Mesothelial cell of epicardium (in vitro differentiated cells): ENCODE measurements around the gene NCOR1. TPM values are rescaled to one million over a fixed set of nuclear protein-coding genes. Genes with fewer than 3 reads are reported as not detected.
"Not testable (repeated sequence)": the region's sequence is repeated elsewhere in the genome, so short reads cannot be mapped to it uniquely, and the experiment has no call there.

Source experiments
- DNase-seq, 2 experiments: peaks; one replicate each; pipeline ENCODE4 v3.0.0; 2021; ENCODE audit warnings: low spot score in 2 of 2; ENCODE audit not compliant: unreplicated experiment in 2 of 2
- H3K27ac Mint-ChIP-seq: 2 replicates; pipeline ENCODE4 v1.8.0; 2021; ENCODE audit warnings: mixed read lengths
- H3K27me3 Mint-ChIP-seq: 2 replicates; pipeline ENCODE4 v1.8.0; 2021; ENCODE audit warnings: low read depth, mixed read lengths
- H3K36me3 Mint-ChIP-seq: 2 replicates; pipeline ENCODE4 v1.8.0; 2021; ENCODE audit warnings: mixed read lengths
- H3K4me1 Mint-ChIP-seq: 2 replicates; pipeline ENCODE4 v1.8.0; 2021; ENCODE audit warnings: mixed read lengths
- H3K4me3 Mint-ChIP-seq: 2 replicates; pipeline ENCODE4 v1.8.0; 2021; ENCODE audit warnings: mild to moderate bottlenecking, moderate library complexity, mixed read lengths
- H3K9me3 Mint-ChIP-seq: 2 replicates; pipeline ENCODE4 v1.8.0; 2021; ENCODE audit warnings: mixed read lengths
- total RNA-seq: library from RNA; stranded (reverse); gene quantifications from 3 replicates; pipeline ENCODE4 v1.2.1, GENCODE V29; 2021
- TF ChIP-seq, protein P1 (sequence below): fragments of 200-600 bp; sonication (generic); IDR thresholded peaks from one replicate; pipeline ENCODE4 v1.5.0; 2021; ENCODE audit warnings: antibody characterized with exemption; ENCODE audit not compliant: unreplicated experiment

Gene NCOR1
- total RNA-seq, 1 donor from 2014 or later, result 142 TPM

GRCh38 chr17:16074423-16074822 is 140.9 kb downstream of the NCOR1 start:
- H3K27ac Mint-ChIP-seq, result no peak overlapping the region
- H3K9me3 Mint-ChIP-seq, result no peaks in the 10 kb centered on the region
- no peak overlapping the region for H3K4me3 Mint-ChIP-seq
- H3K4me1 Mint-ChIP-seq, result no peaks in the 10 kb centered on the region
- no peak for DNase-seq
- TF ChIP-seq, protein P1, sequence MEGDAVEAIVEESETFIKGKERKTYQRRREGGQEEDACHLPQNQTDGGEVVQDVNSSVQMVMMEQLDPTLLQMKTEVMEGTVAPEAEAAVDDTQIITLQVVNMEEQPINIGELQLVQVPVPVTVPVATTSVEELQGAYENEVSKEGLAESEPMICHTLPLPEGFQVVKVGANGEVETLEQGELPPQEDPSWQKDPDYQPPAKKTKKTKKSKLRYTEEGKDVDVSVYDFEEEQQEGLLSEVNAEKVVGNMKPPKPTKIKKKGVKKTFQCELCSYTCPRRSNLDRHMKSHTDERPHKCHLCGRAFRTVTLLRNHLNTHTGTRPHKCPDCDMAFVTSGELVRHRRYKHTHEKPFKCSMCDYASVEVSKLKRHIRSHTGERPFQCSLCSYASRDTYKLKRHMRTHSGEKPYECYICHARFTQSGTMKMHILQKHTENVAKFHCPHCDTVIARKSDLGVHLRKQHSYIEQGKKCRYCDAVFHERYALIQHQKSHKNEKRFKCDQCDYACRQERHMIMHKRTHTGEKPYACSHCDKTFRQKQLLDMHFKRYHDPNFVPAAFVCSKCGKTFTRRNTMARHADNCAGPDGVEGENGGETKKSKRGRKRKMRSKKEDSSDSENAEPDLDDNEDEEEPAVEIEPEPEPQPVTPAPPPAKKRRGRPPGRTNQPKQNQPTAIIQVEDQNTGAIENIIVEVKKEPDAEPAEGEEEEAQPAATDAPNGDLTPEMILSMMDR, result no peak
- peaks cover 53% of the 10 kb centered on the region for H3K36me3 Mint-ChIP-seq
- no peaks in the 10 kb centered on the region for H3K27me3 Mint-ChIP-seq

DNA sequence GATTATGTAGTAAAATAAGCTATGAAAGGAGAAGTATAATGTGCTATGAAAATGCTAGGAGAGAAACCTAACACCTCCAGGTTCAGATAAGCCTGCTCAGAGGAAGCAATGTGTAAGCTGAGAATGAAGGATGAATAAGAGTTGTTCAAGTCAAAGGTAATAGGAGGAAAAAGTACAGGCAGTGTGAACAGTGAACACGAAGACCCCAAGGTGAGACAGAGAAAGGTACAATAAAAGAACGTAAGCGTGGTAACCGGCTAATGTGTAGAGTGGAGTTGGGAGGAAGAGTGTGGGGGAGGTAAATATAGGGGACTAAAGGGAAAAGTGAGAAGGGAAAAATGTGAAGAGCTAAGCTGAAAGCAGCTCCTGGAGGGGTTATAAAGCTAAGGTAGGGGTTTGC is 141.5 kb downstream of the NCOR1 start:
- H3K27ac Mint-ChIP-seq, result no peak overlapping the region
- H3K27me3 Mint-ChIP-seq, result no peaks in the 10 kb centered on the region
- H3K4me1 Mint-ChIP-seq, result no peaks in the 10 kb centered on the region
- no peak for DNase-seq
- peaks cover 51% of the 10 kb centered on the region for H3K36me3 Mint-ChIP-seq
- no peak overlapping the region for H3K4me3 Mint-ChIP-seq
- TF ChIP-seq, protein P1, result no peak
- H3K9me3 Mint-ChIP-seq, result no peaks in the 10 kb centered on the region

DNA sequence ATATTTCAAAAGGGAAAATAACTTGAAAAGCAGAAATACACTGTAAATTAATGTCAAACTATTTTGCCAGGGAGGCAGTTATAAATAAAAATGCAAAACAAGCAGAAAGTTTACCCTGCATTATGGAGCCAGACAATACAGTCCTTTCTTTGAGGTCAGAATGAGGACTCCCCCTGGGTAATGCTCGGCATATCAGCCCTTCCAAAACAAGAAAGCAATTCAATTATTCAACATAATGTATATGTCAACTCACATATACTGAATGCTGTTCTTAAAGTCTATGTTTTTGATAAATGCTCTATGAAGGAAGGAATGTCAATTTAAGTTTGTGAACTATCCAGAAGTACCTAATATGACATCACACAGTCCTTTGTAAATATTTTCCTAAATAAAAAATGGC is 143.3 kb downstream of the NCOR1 start:
- no peak for DNase-seq
- Mint-ChIP-seq H3K4me1 (no peaks in the 10 kb centered on the region), H3K27me3 (no peaks in the 10 kb centered on the region), H3K36me3 (peaks cover 46% of the 10 kb centered on the region), H3K9me3 (no peaks in the 10 kb centered on the region), H3K27ac (no peak overlapping the region), H3K4me3 (no peak overlapping the region)
- TF ChIP-seq, protein P1, result no peak

- no peak overlapping the region for H3K4me3 Mint-ChIP-seq
- H3K27me3 Mint-ChIP-seq, result no peaks in the 10 kb centered on the region
- H3K9me3 Mint-ChIP-seq, result no peaks in the 10 kb centered on the region
- peaks cover 44% of the 10 kb centered on the region for H3K36me3 Mint-ChIP-seq
- DNase-seq, result no peak
- H3K4me1 Mint-ChIP-seq, result peaks cover 2% of the 10 kb centered on the region
- TF ChIP-seq, protein P1, result no peak
- no peak overlapping the region for H3K27ac Mint-ChIP-seq
These were observed 147.0 kb downstream of the NCOR1 start for GRCh38 chr17:16068323-16068722.

GRCh38 chr17:16066125-16066524 is 149.2 kb downstream of the NCOR1 start:
- Mint-ChIP-seq H3K27ac (no peak overlapping the region), H3K9me3 (no peaks in the 10 kb centered on the region), H3K27me3 (no peaks in the 10 kb centered on the region), H3K4me1 (peaks cover 2% of the 10 kb centered on the region), H3K4me3 (no peak overlapping the region), H3K36me3 (peaks cover 52% of the 10 kb centered on the region)
- TF ChIP-seq, protein P1, result no peak
- DNase-seq, result no peak

DNA sequence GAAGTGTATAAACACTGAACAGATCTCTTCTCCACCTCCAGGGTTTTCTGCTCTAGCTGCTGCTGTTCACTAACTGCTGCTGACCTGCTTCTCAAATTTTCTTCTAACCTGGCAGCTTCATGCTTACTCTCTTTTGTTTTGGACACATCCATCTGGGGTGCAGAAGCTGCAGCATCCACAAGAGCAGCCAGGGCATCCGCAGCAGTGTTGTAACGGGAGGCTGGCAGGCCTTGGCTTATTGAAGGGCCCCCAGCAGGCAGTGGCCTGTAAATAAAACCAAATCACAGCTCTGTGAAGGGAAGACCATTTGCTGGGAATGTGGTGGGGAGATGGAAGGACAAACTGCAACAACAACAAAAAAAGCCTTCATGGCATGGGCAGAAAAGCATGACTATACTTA is 153.7 kb downstream of the NCOR1 start:
- TF ChIP-seq, protein P1, result no peak
- Mint-ChIP-seq H3K36me3 (peaks cover 47% of the 10 kb centered on the region), H3K4me1 (peaks cover 2% of the 10 kb centered on the region), H3K27ac (no peak overlapping the region), H3K27me3 (no peaks in the 10 kb centered on the region), H3K9me3 (no peaks in the 10 kb centered on the region), H3K4me3 (no peak overlapping the region)
- no peak for DNase-seq

- not testable (repeated sequence) for DNase-seq, H3K27ac Mint-ChIP-seq, H3K4me3 Mint-ChIP-seq, H3K27me3 Mint-ChIP-seq, H3K4me1 Mint-ChIP-seq
- Mint-ChIP-seq H3K9me3 (peaks cover 34% of the 10 kb centered on the region), H3K36me3 (peaks cover 58% of the 10 kb centered on the region)
These were observed 160.2 kb downstream of the NCOR1 start for GRCh38 chr17:16055139-16055538.
